ENCODE measurements around the gene APOL3. TPM values are rescaled to one million over a fixed set of nuclear protein-coding genes. Genes with fewer than 3 reads are reported as not detected.

The APOL3 gene
- total RNA-seq, 2 donors from 2014 or later, result 53.1 to 101 TPM

DNA sequence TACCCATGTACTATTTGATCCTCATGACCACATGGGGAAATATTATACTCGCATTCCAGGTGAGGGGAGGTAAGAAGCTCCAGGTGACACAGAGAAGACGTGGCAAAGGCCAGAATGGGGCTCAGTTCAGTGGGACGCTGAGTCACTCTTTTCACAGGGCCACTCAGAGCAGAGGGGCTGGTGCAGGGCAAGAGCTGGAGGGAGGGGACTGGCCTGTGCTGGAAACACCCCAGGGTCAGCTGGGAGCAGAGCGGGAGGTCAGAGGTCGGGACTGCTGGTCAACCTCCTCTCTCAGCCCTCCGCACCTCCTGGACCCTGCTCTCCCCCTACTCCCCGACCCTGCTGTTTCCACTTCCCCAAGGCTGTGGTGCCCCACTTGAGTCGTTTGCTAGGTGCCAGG, 12.1 kb downstream of the APOL3 start:
- H3K4me1 ChIP-seq (ENCODE audit: control insufficient read depth in 1 of 2, low read depth in 2 of 2), result peaks cover 9 to 30% of the 10 kb centered on the region in 2 donors
- H3K27ac ChIP-seq, result no peak overlapping the region
- no peaks in the 10 kb centered on the region for H3K9me3 ChIP-seq
- DNase-seq (ENCODE audit: low spot score) (no peak), ATAC-seq (ENCODE audit: insufficient number of reproducible peaks, low FRiP score, low read depth) (no peak)
- no peaks in the 10 kb centered on the region for H3K27me3 ChIP-seq (replicated peaks; ENCODE audit: insufficient read depth)
- TF ChIP-seq, protein P1, sequence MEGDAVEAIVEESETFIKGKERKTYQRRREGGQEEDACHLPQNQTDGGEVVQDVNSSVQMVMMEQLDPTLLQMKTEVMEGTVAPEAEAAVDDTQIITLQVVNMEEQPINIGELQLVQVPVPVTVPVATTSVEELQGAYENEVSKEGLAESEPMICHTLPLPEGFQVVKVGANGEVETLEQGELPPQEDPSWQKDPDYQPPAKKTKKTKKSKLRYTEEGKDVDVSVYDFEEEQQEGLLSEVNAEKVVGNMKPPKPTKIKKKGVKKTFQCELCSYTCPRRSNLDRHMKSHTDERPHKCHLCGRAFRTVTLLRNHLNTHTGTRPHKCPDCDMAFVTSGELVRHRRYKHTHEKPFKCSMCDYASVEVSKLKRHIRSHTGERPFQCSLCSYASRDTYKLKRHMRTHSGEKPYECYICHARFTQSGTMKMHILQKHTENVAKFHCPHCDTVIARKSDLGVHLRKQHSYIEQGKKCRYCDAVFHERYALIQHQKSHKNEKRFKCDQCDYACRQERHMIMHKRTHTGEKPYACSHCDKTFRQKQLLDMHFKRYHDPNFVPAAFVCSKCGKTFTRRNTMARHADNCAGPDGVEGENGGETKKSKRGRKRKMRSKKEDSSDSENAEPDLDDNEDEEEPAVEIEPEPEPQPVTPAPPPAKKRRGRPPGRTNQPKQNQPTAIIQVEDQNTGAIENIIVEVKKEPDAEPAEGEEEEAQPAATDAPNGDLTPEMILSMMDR (IDR thresholded peaks at IDR 0.05), result no peak
- peaks cover 3% of the 10 kb centered on the region for H3K36me3 ChIP-seq
- no peak overlapping the region for H3K4me3 ChIP-seq

DNA sequence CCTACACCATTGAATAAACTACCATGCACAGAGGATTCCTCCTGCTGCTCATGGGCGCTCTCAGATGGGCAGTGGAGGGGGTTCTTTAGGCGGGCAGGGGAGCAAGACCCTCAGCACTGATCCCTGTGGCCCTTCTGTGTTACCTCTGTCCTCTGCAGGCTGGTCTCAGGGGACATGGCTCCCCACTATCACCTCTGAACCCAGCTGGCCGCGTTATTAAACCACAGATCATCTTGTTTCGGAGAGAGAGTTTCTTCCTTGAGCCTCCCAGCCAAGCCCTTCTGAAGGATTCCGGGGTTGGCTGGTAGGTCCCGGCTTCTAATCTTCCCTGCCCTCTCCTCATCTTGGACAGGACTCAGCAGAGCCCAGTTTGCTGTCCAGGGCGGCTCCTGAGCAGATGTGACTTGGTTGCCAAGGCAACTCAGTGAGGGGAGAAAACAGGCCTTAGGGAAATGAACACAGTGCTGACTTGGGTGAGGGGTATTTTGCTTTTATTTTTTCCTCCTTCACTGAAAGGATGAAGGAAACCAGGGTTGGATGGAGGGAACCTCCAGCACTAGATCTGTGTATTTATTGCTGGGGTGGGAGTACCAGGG, 13.3 kb downstream of the APOL3 start:
- Histone ChIP-seq H3K27ac (no peak overlapping the region), H3K36me3 (peaks cover 4% of the 10 kb centered on the region), H3K27me3 (replicated peaks; ENCODE audit: insufficient read depth) (no peaks in the 10 kb centered on the region), H3K4me3 (no peak overlapping the region), H3K9me3 (no peaks in the 10 kb centered on the region), H3K4me1 (ENCODE audit: control insufficient read depth in 1 of 2, low read depth in 2 of 2) (peaks cover 9 to 30% of the 10 kb centered on the region in 2 donors)
- DNase-seq (ENCODE audit: low spot score), result no peak
- no peak for ATAC-seq (ENCODE audit: insufficient number of reproducible peaks, low FRiP score, low read depth)
- TF ChIP-seq, protein P1 (IDR thresholded peaks at IDR 0.05), result no peak

DNA sequence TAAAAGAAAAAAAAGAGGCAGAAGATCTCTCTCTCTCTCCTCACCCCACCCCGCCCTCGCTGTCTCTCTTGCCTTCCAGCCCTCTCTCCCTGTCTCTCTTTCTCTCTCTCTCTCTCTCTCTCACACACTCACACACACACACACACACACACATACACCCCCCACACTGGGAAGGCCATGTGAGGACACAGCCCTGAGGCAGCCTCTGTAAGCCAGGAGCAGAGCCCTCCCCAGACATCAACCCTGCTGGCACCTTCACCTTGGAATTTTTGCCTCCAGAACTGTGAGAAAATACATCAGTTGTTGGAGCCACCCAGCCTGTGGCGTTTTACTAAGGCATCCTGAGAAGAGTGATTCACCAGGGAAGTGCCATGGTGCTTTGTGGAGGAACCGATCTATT, 14.7 kb downstream of the APOL3 start:
- H3K27ac ChIP-seq, result no peak overlapping the region
- peaks cover 9% of the 10 kb centered on the region for H3K36me3 ChIP-seq
- DNase-seq (ENCODE audit: low spot score), result no peak
- no peaks in the 10 kb centered on the region for H3K9me3 ChIP-seq
- TF ChIP-seq, protein P1 (IDR thresholded peaks at IDR 0.05), result no peak
- no peak for ATAC-seq (ENCODE audit: insufficient number of reproducible peaks, low FRiP score, low read depth)
- no peak overlapping the region for H3K4me3 ChIP-seq
- no peaks in the 10 kb centered on the region for H3K27me3 ChIP-seq (replicated peaks; ENCODE audit: insufficient read depth)
- H3K4me1 ChIP-seq (ENCODE audit: control insufficient read depth in 1 of 2, low read depth in 2 of 2), result peaks cover 7 to 23% of the 10 kb centered on the region in 2 donors

DNA sequence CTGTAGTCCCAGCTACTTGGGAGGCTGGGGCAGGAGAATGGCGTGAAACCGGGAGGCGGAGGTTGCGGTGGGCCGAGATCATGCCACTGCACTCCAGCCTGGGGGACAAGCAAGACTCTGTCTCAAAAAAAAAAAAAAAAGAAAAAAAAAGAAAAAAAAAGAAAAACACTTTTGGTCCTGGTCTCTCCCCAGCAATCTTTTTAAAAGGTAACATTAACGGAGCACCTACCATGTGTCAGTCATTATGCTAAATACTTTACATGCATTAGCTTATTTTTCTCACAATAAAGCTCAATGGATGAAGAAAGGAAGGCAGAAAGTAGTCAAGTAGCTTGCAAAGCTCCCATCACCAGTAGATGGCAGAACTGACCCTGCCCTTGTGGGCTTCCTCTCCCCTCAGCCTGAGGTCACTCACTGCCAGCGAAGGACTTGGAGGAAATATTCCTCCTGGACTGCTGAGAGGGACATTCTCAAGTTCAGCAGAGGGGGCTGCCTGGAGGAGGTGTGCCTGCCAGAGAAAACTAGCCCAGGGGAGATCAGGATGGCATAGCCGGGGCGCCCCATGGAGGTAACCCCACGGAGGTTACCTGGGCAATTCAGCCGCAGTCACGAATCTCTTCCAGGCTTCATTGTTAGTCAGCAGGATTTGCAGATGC, 15.5 kb downstream of the APOL3 start:
- TF ChIP-seq, protein P1 (IDR thresholded peaks at IDR 0.05), result peak; percentile 77
- DNase-seq (ENCODE audit: low spot score) (no peak), ATAC-seq (ENCODE audit: insufficient number of reproducible peaks, low FRiP score, low read depth) (peak; percentile 45)
- Histone ChIP-seq H3K27ac (no peak overlapping the region), H3K9me3 (no peaks in the 10 kb centered on the region), H3K4me3 (no peak overlapping the region), H3K36me3 (peaks cover 13% of the 10 kb centered on the region), H3K4me1 (ENCODE audit: control insufficient read depth in 1 of 2, low read depth in 2 of 2) (peaks cover 0 to 14% of the 10 kb centered on the region in 2 donors), H3K27me3 (replicated peaks; ENCODE audit: insufficient read depth) (no peaks in the 10 kb centered on the region)

DNA sequence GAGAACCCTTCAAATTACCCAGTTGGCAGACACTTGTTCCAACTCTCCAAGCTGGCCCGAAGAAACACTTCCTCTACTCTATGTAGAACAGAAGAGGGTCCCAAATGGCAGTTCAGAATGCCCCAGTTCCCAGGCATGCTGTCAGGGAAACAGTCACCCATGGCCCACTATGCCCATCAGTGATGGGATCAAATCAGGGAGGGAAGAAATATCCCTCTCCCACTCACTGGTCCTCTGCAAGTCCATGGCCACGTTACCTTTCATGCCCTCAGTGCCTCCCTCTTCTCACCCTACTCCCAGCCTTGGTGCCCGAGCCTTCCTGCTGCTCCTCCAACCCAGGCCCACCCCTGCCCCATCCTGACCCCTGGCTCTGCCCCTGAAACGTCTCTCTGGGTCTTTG, 16.6 kb downstream of the APOL3 start:
- no peak overlapping the region for H3K27ac ChIP-seq
- DNase-seq (ENCODE audit: low spot score), result no peak
- no peak overlapping the region for H3K4me3 ChIP-seq
- peaks cover 13% of the 10 kb centered on the region for H3K36me3 ChIP-seq
- peaks cover 0 to 5% of the 10 kb centered on the region in 2 donors for H3K4me1 ChIP-seq (ENCODE audit: control insufficient read depth in 1 of 2, low read depth in 2 of 2)
- TF ChIP-seq, protein P1 (IDR thresholded peaks at IDR 0.05), result no peak
- no peaks in the 10 kb centered on the region for H3K27me3 ChIP-seq (replicated peaks; ENCODE audit: insufficient read depth)
- ATAC-seq (ENCODE audit: insufficient number of reproducible peaks, low FRiP score, low read depth), result no peak
- H3K9me3 ChIP-seq, result no peaks in the 10 kb centered on the region

All from thoracic aorta (tissue), 2 donors.